Esophagus squamous epithelium (tissue), 5 donors: ENCODE measurements around the gene RPS6KA1. TPM values are rescaled to one million over a fixed set of nuclear protein-coding genes. Genes with fewer than 3 reads are reported as not detected.

ENCODE experiments used
- DNase-seq: peaks from one replicate; lab custom pipeline; 2025; lab: John Stamatoyannopoulos, UW
- H3K27ac ChIP-seq, 4 donors: fragments of 200-600 bp; sonication (generic); one replicate each; pipeline ENCODE4 v1.5.1; 2016 to 2019; ENCODE audit warnings: mild to moderate bottlenecking in 1 of 4
- H3K27me3 ChIP-seq, 4 donors: fragments of 200-600 bp; sonication (generic); 1 replicate in 3 of 4; 2 replicates in 1 of 4; pipeline versions ENCODE4 v1.5.1 to v1.6.0; 2017 to 2021; ENCODE audit warnings: antibody characterized with exemption in 1 of 4
- H3K36me3 ChIP-seq, 3 donors: fragments of 200-600 bp; sonication (generic); one replicate each; pipeline ENCODE4 v1.5.1; 2016 to 2019
- H3K4me1 ChIP-seq, 3 donors: fragments of 200-600 bp; sonication (generic); one replicate each; pipeline ENCODE4 v1.5.1; 2017 to 2019
- H3K4me3 ChIP-seq, 4 donors: fragments of 200-600 bp; sonication (generic); 1 replicate in 3 of 4; 2 replicates in 1 of 4; pipeline ENCODE4 v1.5.1; 2016 to 2019; ENCODE audit warnings: mild to moderate bottlenecking in 2 of 4, moderate library complexity in 1 of 4
- H3K9me3 ChIP-seq, 3 donors: fragments of 200-600 bp; sonication (generic); one replicate each; pipeline ENCODE4 v1.5.1; 2016 to 2019
- POLR2A ChIP-seq, 4 donors: fragments of 450-650 bp; IDR thresholded peaks; one replicate each; pipeline ENCODE4 v1.6.1; 2017; ENCODE audit warnings: antibody characterized with exemption in 4 of 4, mild to moderate bottlenecking in 4 of 4, moderate library complexity in 3 of 4
- WGBS, 2 donors: methylation state at CpG; one replicate each; pipeline ENCODE4 v1.1.5; 2018; 5-methylcytosine and 5-hydroxymethylcytosine counted together
- intact Hi-C: fragments of 100-400 bp; cut with DNase I; formaldehyde crosslinking; loops from one replicate; pipeline ENCODE4 v1.15.0; 2022
- total RNA-seq, 4 donors: library from RNA; depleted of rRNA; stranded (reverse); fragments of >200 nt; gene quantifications; one replicate each; pipeline ENCODE4 v1.1.0, GENCODE V29; 2016
- TF ChIP-seq, protein P1 (sequence below), 6 experiments: fragments of 450-650 bp in 4 of 6; fragments of 200-600 bp in 2 of 6; sonication (generic) in 2 of 6; IDR thresholded peaks; one replicate each; pipeline ENCODE4 v1.5.1; 2016 to 2019; ENCODE audit warnings: antibody characterized with exemption in 6 of 6, mild to moderate bottlenecking in 4 of 6, moderate library complexity in 4 of 6
- donor health status: DM: yes; HTN: yes; CAD: no.

RPS6KA1 gene
- total RNA-seq, 4 donors from 2014 or later = 24.0 to 49.7 (median 37.7) TPM

DNA sequence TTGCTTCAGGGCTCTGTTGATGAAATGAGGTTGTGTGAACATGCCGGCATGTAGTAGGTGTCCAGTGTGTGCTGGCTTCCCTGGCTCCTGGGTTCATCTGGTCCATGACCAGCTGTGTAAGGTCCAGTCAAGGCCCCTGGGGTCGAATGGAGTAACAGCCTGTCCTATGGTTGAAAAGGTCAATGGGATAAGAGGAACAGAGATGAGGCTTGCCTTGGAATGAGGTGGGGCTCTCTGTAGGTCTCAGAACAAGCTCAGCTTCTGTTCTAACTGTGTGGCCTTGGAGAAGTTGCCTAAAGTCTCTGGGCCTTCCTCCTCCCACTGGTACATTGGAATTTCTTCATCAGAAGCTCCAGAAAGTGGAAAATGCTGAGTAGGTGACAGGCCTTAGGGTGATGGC, 26.6 kb downstream of the RPS6KA1 start:
- H3K36me3 ChIP-seq = peaks cover 4 to 94% (median 5%) of the 10 kb centered on the region in 3 donors
- H3K4me3 ChIP-seq = no peak overlapping the region
- 67 to 88% methylated on average over 2 of the region's 2 CpGs for WGBS, 2 donors
- peaks cover 0 to 6% (median 0%) of the 10 kb centered on the region in 3 donors for H3K4me1 ChIP-seq
- TF ChIP-seq, protein P1, sequence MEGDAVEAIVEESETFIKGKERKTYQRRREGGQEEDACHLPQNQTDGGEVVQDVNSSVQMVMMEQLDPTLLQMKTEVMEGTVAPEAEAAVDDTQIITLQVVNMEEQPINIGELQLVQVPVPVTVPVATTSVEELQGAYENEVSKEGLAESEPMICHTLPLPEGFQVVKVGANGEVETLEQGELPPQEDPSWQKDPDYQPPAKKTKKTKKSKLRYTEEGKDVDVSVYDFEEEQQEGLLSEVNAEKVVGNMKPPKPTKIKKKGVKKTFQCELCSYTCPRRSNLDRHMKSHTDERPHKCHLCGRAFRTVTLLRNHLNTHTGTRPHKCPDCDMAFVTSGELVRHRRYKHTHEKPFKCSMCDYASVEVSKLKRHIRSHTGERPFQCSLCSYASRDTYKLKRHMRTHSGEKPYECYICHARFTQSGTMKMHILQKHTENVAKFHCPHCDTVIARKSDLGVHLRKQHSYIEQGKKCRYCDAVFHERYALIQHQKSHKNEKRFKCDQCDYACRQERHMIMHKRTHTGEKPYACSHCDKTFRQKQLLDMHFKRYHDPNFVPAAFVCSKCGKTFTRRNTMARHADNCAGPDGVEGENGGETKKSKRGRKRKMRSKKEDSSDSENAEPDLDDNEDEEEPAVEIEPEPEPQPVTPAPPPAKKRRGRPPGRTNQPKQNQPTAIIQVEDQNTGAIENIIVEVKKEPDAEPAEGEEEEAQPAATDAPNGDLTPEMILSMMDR (IDR thresholded peaks at IDR 0.05) = no peak
- no peak for TF ChIP-seq POLR2A (IDR thresholded peaks at IDR 0.05)
- no peak overlapping the region for H3K27ac ChIP-seq
- no peaks in the 10 kb centered on the region for H3K27me3 ChIP-seq
- no peak for DNase-seq
- no peaks in the 10 kb centered on the region for H3K9me3 ChIP-seq
- intact Hi-C loops = no loop called here

- Histone ChIP-seq H3K9me3 (no peaks in the 10 kb centered on the region), H3K4me3 (no peak overlapping the region), H3K4me1 (peaks cover 0 to 6% (median 0%) of the 10 kb centered on the region in 3 donors), H3K27ac (no peak overlapping the region), H3K36me3 (peaks cover 4 to 95% (median 5%) of the 10 kb centered on the region in 3 donors), H3K27me3 (no peaks in the 10 kb centered on the region)
- DNase-seq = no peak
- intact Hi-C loops = no loop called here
- no peak for TF ChIP-seq POLR2A (IDR thresholded peaks at IDR 0.05)
- TF ChIP-seq, protein P1 (IDR thresholded peaks at IDR 0.05) = no peak
- WGBS, 2 donors = 91 to 99% methylated on average over 11 to 13 of the region's 14 CpGs
Observed at GRCh38 chr1:26557008-26557407, 27.4 kb downstream of the RPS6KA1 start.

DNA sequence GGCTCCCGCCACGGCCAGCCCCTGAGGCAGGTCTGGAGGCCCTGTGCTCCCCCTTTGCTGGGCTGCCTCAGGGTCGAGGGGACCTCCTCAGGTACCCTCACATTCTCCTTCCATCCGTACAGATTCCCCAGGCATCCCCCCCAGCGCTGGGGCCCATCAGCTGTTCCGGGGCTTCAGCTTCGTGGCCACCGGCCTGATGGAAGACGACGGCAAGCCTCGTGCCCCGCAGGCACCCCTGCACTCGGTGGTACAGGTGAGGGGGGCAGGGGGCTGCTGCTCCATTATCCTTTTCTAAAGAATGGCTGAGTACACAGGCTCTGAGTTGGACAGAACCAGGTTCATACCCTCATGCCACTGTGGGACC, 29.1 kb downstream of the RPS6KA1 start:
- Histone ChIP-seq H3K36me3 (peaks cover 4 to 88% (median 5%) of the 10 kb centered on the region in 3 donors), H3K4me3 (no peak overlapping the region), H3K4me1 (peaks cover 0 to 6% (median 0%) of the 10 kb centered on the region in 3 donors), H3K9me3 (no peaks in the 10 kb centered on the region), H3K27me3 (no peaks in the 10 kb centered on the region), H3K27ac (no peak overlapping the region)
- WGBS, 2 donors = 90 to 92% methylated on average over 2 to 12 of the region's 13 CpGs
- no peak for DNase-seq
- TF ChIP-seq POLR2A (IDR thresholded peaks at IDR 0.05) = no peak
- TF ChIP-seq, protein P1 (IDR thresholded peaks at IDR 0.05) = no peak
- intact Hi-C loops = no loop called here

- intact Hi-C loops = no loop called here
- 94 to 100% methylated on average over 1 to 3 of the region's 3 CpGs for WGBS, 2 donors
- H3K36me3 ChIP-seq = peaks cover 4 to 84% (median 5%) of the 10 kb centered on the region in 3 donors
Observed at GRCh38 chr1:26560403-26560780, 30.8 kb downstream of the RPS6KA1 start.

DNA sequence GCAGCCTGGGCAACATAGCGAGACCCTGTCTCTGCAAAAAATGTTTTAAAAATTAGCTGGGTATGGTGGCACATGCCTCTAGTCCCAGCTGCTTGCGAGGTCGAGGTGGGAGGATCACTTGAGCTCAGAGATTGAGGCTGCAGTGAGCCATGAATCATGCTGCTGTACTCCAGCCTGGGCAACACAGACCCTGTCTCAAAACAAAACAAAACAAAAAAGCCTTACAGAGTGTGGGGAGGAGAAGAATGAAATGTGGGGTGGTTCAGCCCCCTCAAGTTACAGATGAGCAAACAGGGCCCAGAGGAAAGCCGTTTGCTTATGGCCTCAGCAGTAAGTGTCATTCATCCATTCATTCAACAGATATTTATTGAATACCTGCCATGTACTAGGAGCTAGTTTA, 40.7 kb downstream of the RPS6KA1 start:
- Histone ChIP-seq H3K4me1 (peaks cover 0 to 5% (median 0%) of the 10 kb centered on the region in 3 donors), H3K4me3 (no peak overlapping the region), H3K9me3 (no peaks in the 10 kb centered on the region), H3K27ac (no peak overlapping the region), H3K27me3 (no peaks in the 10 kb centered on the region), H3K36me3 (peaks cover 11 to 72% (median 30%) of the 10 kb centered on the region in 3 donors)
- intact Hi-C loops = no loop called here
- 72 to 89% methylated on average over 3 to 4 of the region's 4 CpGs for WGBS, 2 donors
- TF ChIP-seq, protein P1 (IDR thresholded peaks at IDR 0.05) = no peak
- TF ChIP-seq POLR2A (IDR thresholded peaks at IDR 0.05) = no peak
- no peak for DNase-seq

More at GRCh38 chr1:26560403-26560780, 30.8 kb downstream of the RPS6KA1 start:
- TF ChIP-seq POLR2A (IDR thresholded peaks at IDR 0.05) = no peak
- TF ChIP-seq, protein P1 (IDR thresholded peaks at IDR 0.05) = no peak
- Histone ChIP-seq H3K27me3 (no peaks in the 10 kb centered on the region), H3K27ac (no peak overlapping the region), H3K4me1 (peaks cover 0 to 6% (median 0%) of the 10 kb centered on the region in 3 donors), H3K4me3 (no peak overlapping the region), H3K9me3 (no peaks in the 10 kb centered on the region)
- DNase-seq = no peak
